HepG2 (cell line): ENCODE data around the gene SIAH1. TPM values are rescaled to one million over a fixed set of nuclear protein-coding genes. Genes with fewer than 3 reads are reported as not detected.

ENCODE experiments used
- ATAC-seq: fragments of 200-7000 bp; cut with Tn5 transposase; 3 replicates; pipeline ENCODE4 v1.9.1; 2020; ENCODE audit warnings: mild to moderate bottlenecking, moderate library complexity
- BruUV-seq: library from RNA; stranded (reverse); fragments of 400-500 nt; replicated peaks from 2 replicates; lab custom pipeline; 2021; lab: Mats Ljungman, UMichigan
- CTCF ChIA-PET: fragments of 300-600 bp; formaldehyde crosslinking; extraction: SDS; loops from one replicate; lab custom pipeline; 2021; ENCODE audit warnings: low total read pairs, inconsistent platforms, low intra/inter-chr PET ratio; lab: Yijun Ruan, JAX
- POLR2A ChIA-PET: fragments of 350-600 bp; sonication (Branson Sonifier 250); formaldehyde crosslinking; loops from one replicate; lab custom pipeline; 2020; ENCODE audit warnings: antibody characterized with exemption, inconsistent platforms; lab: Yijun Ruan, JAX
- DNase-seq: peaks from one replicate; pipeline ENCODE4 v3.0.0-alpha.2; 2015; ENCODE audit warnings: low spot score
- FAIRE-seq: peaks from 3 replicates; lab custom pipeline; 2011; peaks lifted over from hg19 to GRCh38; lab: Jason Lieb, UNC
- H2AFZ ChIP-seq: one replicate; pipeline ENCODE4 v1.6.1; 2011; ENCODE audit warnings: low read length, inconsistent platforms
- H3K27ac ChIP-seq: fragments of 300-600 bp; 3 replicates; pipeline ENCODE4 v1.8.0; 2011; ENCODE audit warnings: mixed run types, mild to moderate bottlenecking, mixed read lengths, low read length, inconsistent platforms; ENCODE audit not compliant: insufficient read depth; ENCODE audit errors: extremely low read length
- H3K27me3 ChIP-seq, 2 experiments: fragments of 200-600 bp in 1 of 2; 2 replicates in 1 of 2; 3 replicates in 1 of 2; pipeline versions ENCODE4 v1.6.0 to v1.8.0; 2011; ENCODE audit warnings: low read length in 2 of 2, mild to moderate bottlenecking in 2 of 2, moderate library complexity in 2 of 2, inconsistent platforms in 1 of 2; ENCODE audit not compliant: insufficient read depth in 2 of 2, control insufficient read depth in 1 of 2
- H3K36me3 ChIP-seq, 2 experiments: fragments of 200-600 bp in 1 of 2; replicated peaks in 1 of 2; 2 replicates in 1 of 2; 3 replicates in 1 of 2; pipeline versions ENCODE4 v1.5.1 to v1.8.0; 2011; ENCODE audit warnings: low read length in 2 of 2, inconsistent platforms in 1 of 2; ENCODE audit not compliant: insufficient read depth in 2 of 2, control insufficient read depth in 1 of 2
- H3K4me1 ChIP-seq: 2 replicates; pipeline ENCODE4 v1.5.1; 2012; ENCODE audit warnings: low read length, inconsistent platforms; ENCODE audit not compliant: insufficient read depth
- H3K4me2 ChIP-seq: 2 replicates; pipeline ENCODE4 v1.6.0; 2011; ENCODE audit warnings: low read depth, low read length, inconsistent platforms
- H3K4me3 ChIP-seq, 3 experiments: fragments of 200-600 bp in 1 of 3; sonication (generic), shearing (Covaris generic) in 1 of 3; replicated peaks in 1 of 3; 2 replicates each; pipeline ENCODE4 v1.5.1; 2011 to 2016; ENCODE audit warnings: low read length in 3 of 3, inconsistent platforms in 2 of 3, low read depth in 2 of 3, mild to moderate bottlenecking in 2 of 3, control low read depth in 1 of 3, mixed read lengths in 1 of 3; ENCODE audit not compliant: insufficient read depth in 1 of 3
- H3K79me2 ChIP-seq: one replicate; pipeline ENCODE4 v1.6.1; 2011; ENCODE audit warnings: low read length, inconsistent platforms; ENCODE audit not compliant: insufficient read depth
- H3K9ac ChIP-seq: 2 replicates; pipeline ENCODE4 v1.6.0; 2011; ENCODE audit warnings: mild to moderate bottlenecking, low read depth, low read length, inconsistent platforms; ENCODE audit not compliant: insufficient read depth
- H3K9me3 ChIP-seq: 2 replicates; pipeline ENCODE4 v1.5.1; 2012; ENCODE audit warnings: mild to moderate bottlenecking, low read length
- H4K20me1 ChIP-seq: 2 replicates; pipeline ENCODE4 v1.6.0; 2011; ENCODE audit warnings: inconsistent platforms, mild to moderate bottlenecking, low read length, moderate library complexity; ENCODE audit not compliant: insufficient read depth
- CEBPB ChIP-seq: IDR thresholded peaks from 2 replicates; pipeline ENCODE4 v1.6.1; 2011; ENCODE audit warnings: low read depth, low read length, improper control_type of control experiment, borderline replicate concordance
- MBD4 ChIP-seq: IDR thresholded peaks from 2 replicates; pipeline ENCODE4 v1.6.1; 2012; ENCODE audit warnings: low read length, inconsistent platforms, borderline replicate concordance
- MED1 ChIP-seq: sonication (generic); formaldehyde crosslinking; IDR thresholded peaks from 2 replicates; pipeline ENCODE4 v1.4.0; 2020; ENCODE audit warnings: missing genetic modification reagents
- MTA1 ChIP-seq: sonication (generic); formaldehyde crosslinking; IDR thresholded peaks from 2 replicates; pipeline ENCODE4 v1.4.0; 2020; ENCODE audit warnings: missing genetic modification reagents, mild to moderate bottlenecking, borderline replicate concordance
- MTA3 ChIP-seq: sonication (generic); formaldehyde crosslinking; IDR thresholded peaks from 2 replicates; pipeline ENCODE4 v1.4.0; 2020; ENCODE audit warnings: missing genetic modification reagents
- NFIC ChIP-seq: IDR thresholded peaks from 2 replicates; pipeline ENCODE4 v1.6.1; 2012; ENCODE audit warnings: mild to moderate bottlenecking, low read length, inconsistent platforms
- RORA ChIP-seq: sonication (generic); formaldehyde crosslinking; IDR thresholded peaks from 2 replicates; pipeline ENCODE4 v1.5.0; 2020; ENCODE audit warnings: mild to moderate bottlenecking, missing genetic modification reagents, moderate library complexity
- TBL1XR1 ChIP-seq: fragments of 150-350 bp; IDR thresholded peaks from 2 replicates; pipeline ENCODE4 v1.6.1; 2014; ENCODE audit warnings: borderline replicate concordance, low read length; ENCODE audit not compliant: partially characterized antibody
- ZBTB25 ChIP-seq: IDR thresholded peaks from 2 replicates; pipeline ENCODE4 v1.6.1; 2018; ENCODE audit warnings: missing genetic modification reagents
- ZBTB42 ChIP-seq: sonication (generic); formaldehyde crosslinking; IDR thresholded peaks from 2 replicates; pipeline ENCODE4 v1.5.0; 2020; ENCODE audit warnings: mild to moderate bottlenecking, missing genetic modification reagents
- ZC3H4 ChIP-seq: sonication (generic); formaldehyde crosslinking; IDR thresholded peaks from 2 replicates; pipeline ENCODE4 v1.4.0; 2020; ENCODE audit warnings: missing genetic modification reagents, borderline replicate concordance
- ZNF292 ChIP-seq: sonication (generic); formaldehyde crosslinking; IDR thresholded peaks from 2 replicates; pipeline ENCODE4 v1.8.1; 2022; ENCODE audit warnings: mild to moderate bottlenecking, low read depth, missing genetic modification reagents, borderline replicate concordance
- ZNF7 ChIP-seq: IDR thresholded peaks from 2 replicates; pipeline ENCODE4 v1.6.1; 2016; ENCODE audit warnings: missing biosample characterization, missing genetic modification reagents
- WGBS: methylation state at CpG from one replicate; pipeline ENCODE4 v1.1.6; 2017; ENCODE audit warnings: low lambda C conversion rate; 5-methylcytosine and 5-hydroxymethylcytosine counted together
- in situ Hi-C: cut with HindIII; loops from 2 replicates; pipeline ENCODE4 v1.10.0; 2017; ENCODE audit warnings: low pct_unique_long_range_greater_than_20kb; ENCODE audit not compliant: extremely low pct_ligation_motif_present
- intact Hi-C: fragments of 100-400 bp; cut with micrococcal nuclease; formaldehyde crosslinking; loops from one replicate; pipeline ENCODE4 v1.10.0; 2022; ENCODE audit not compliant: unreplicated experiment
- polyA plus RNA-seq, 8 experiments: library from polyadenylated mRNA; depleted of rRNA in 3 of 8; stranded (reverse) in 7 of 8; unstranded in 1 of 8; fragments of >200 nt; fragmentation: Illumina TruSeq in 4 of 8; extraction: Trizol in 4 of 8; gene quantifications; 2 replicates each; pipeline versions ENCODE4 v1.2.1 to v1.2.3, GENCODE V29; 2011 to 2016; ENCODE audit warnings: low read depth in 4 of 8, missing spikeins in 1 of 8, mixed read lengths in 1 of 8; ENCODE audit not compliant: insufficient read depth in 1 of 8
- total RNA-seq, 5 experiments: library from RNA; depleted of rRNA; stranded (reverse); fragments of >200 nt; fragmentation: Illumina TruSeq; extraction: Trizol; gene quantifications; 2 replicates each; pipeline ENCODE4 v1.2.3, GENCODE V29; 2016; ENCODE audit warnings: low read depth in 1 of 5

Gene SIAH1
- total and polyA plus RNA-seq, 2 of the 13 experiments (the other 11 are each of a cell fraction or from before 2014, with no cell fraction given), result 16.0 to 28.6 TPM

GRCh38 chr16:48330189-48330840, 54.9 kb downstream of the SIAH1 start:
- Histone ChIP-seq H3K27ac (no peak overlapping the region), H3K4me1 (peaks cover 8% of the 10 kb centered on the region; the same call in 1 of the 2 replicates), H3K4me2 (no peak overlapping the region), H3K36me3 (peaks cover 8 to 40% of the 10 kb centered on the region in 2 experiments), H3K79me2 (no peaks in the 10 kb centered on the region), H3K9me3 (no peaks in the 10 kb centered on the region), H3K4me3 (no peak overlapping the region), H4K20me1 (no peaks in the 10 kb centered on the region), H3K9ac (no peak overlapping the region), H2AFZ (no peak overlapping the region), H3K27me3 (no peaks in the 10 kb centered on the region)
- 100% methylated on average over 2 of the region's 2 CpGs for WGBS
- ATAC-seq (no peak), DNase-seq (no peak), FAIRE-seq (no peak)
- no TSS peak for BruUV-seq
- intact Hi-C loops (no loop called here), in situ Hi-C loops (no loop called here)
- POLR2A ChIA-PET, result no interaction called here
- CTCF ChIA-PET, result no interaction called here
- TF ChIP-seq CEBPB (peak; percentile 14; the same call in 1 of the 2 replicates), MTA1 (CRISPR knock-in tag) (no peak)

- ATAC-seq (no peak; the same call in 2 of the 3 replicates), FAIRE-seq (no peak), DNase-seq (no peak)
- ChIA-PET POLR2A (no interaction called here), CTCF (no interaction called here)
- Histone ChIP-seq H3K4me3 (no peak overlapping the region), H3K79me2 (no peaks in the 10 kb centered on the region), H3K9me3 (no peaks in the 10 kb centered on the region), H2AFZ (no peak overlapping the region), H3K27ac (no peak overlapping the region), H4K20me1 (no peaks in the 10 kb centered on the region), H3K27me3 (no peaks in the 10 kb centered on the region), H3K4me2 (no peak overlapping the region), H3K4me1 (peaks cover 8% of the 10 kb centered on the region; the same call in 1 of the 2 replicates), H3K36me3 (peaks cover 1 to 38% of the 10 kb centered on the region in 2 experiments; a peak in 4 of 5 replicates), H3K9ac (no peak overlapping the region)
- no TSS peak for BruUV-seq
- 97% methylated on average over 4 of the region's 4 CpGs for WGBS
- intact Hi-C loops, result no loop called here
- in situ Hi-C loops, result no loop called here
- TF ChIP-seq MED1 (no peak), ZBTB42 (CRISPR knock-in tag) (no peak), MTA3 (CRISPR knock-in tag) (no peak), ZC3H4 (CRISPR knock-in tag) (no peak), ZBTB25 (CRISPR knock-in tag) (no peak), RORA (no peak), MBD4 (no peak), ZNF7 (CRISPR knock-in tag) (no peak), TBL1XR1 (no peak), ZNF292 (CRISPR knock-in tag) (no peak), NFIC (no peak)
Observed at GRCh38 chr16:48329138-48329537, 56.1 kb downstream of the SIAH1 start.
